ENCODE results near the gene PDE6D. TPM values are rescaled to one million over a fixed set of nuclear protein-coding genes. Genes with fewer than 3 reads are reported as not detected.

Gene PDE6D
- total and polyA plus RNA-seq, 2 of the 13 experiments (the other 11 are each of a cell fraction or from before 2014, with no cell fraction given) = 14.1 to 23.2 TPM

GRCh38 chr2:231716666-231717280 lies 64.3 kb downstream of the PDE6D start:
- H3K4me2 ChIP-seq (ENCODE audit: low read depth, low read length) = peak overlapping the region; percentile 46
- CTCF ChIA-PET (ENCODE audit: low intra/inter-chr PET ratio, low total read pairs) = interaction anchor here (4.0 to 5.5 kb wide), 2 partner anchors 31 to 39 kb away, joined by 59 to 82 read pairs; no protein-coding TSS in a partner anchor
- POLR2A ChIA-PET = interaction anchor here (0.7 to 5.7 kb wide), 9 partner anchors 9 to 148 kb away, joined by 3 to 26 read pairs (median 7); partner anchors contain the start of gene PTMA
- H3K79me2 ChIP-seq (ENCODE audit: insufficient read depth, low read length) = peaks cover 9% of the 10 kb centered on the region
- peaks cover 25% of the 10 kb centered on the region for H4K20me1 ChIP-seq (ENCODE audit: insufficient read depth, low read length)
- no peaks in the 10 kb centered on the region for H3K9me3 ChIP-seq (ENCODE audit: low read length)
- peaks cover 68% of the 10 kb centered on the region for H3K4me1 ChIP-seq (ENCODE audit: insufficient read depth, low read length)
- DNase-seq (ENCODE audit: low spot score) (peak; percentile 86), ATAC-seq (peak; percentile 36), FAIRE-seq (peak; percentile 59)
- H3K9ac ChIP-seq (ENCODE audit: insufficient read depth, low read depth, low read length) = no peak overlapping the region
- in situ Hi-C loops (cut with HindIII; ENCODE audit: extremely low pct_ligation_motif_present, low pct_unique_long_range_greater_than_20kb) (no loop called here), intact Hi-C loops (cut with micrococcal nuclease; ENCODE audit: unreplicated experiment) (no loop called here)
- peaks cover 11% of the 10 kb centered on the region in 2 experiments for H3K36me3 ChIP-seq (replicated peaks in 1 of 2; ENCODE audit: control insufficient read depth in 1 of 2, insufficient read depth in 2 of 2, low read length in 2 of 2)
- BruUV-seq (replicated peaks) = no TSS peak
- 67% methylated on average over 9 of the region's 11 CpGs for WGBS (ENCODE audit: low lambda C conversion rate)
- H3K4me3 ChIP-seq (replicated peaks in 1 of 3; ENCODE audit: insufficient read depth in 1 of 3, low read depth in 2 of 3, low read length in 3 of 3) = peak overlapping the region in 1 of 3 experiments; percentile 4; a peak in 1 of 6 replicates
- H3K27ac ChIP-seq (ENCODE audit: extremely low read length, insufficient read depth, low read length) = no peak overlapping the region
- H2AFZ ChIP-seq (ENCODE audit: low read length) = no peak overlapping the region
- no peaks in the 10 kb centered on the region for H3K27me3 ChIP-seq (ENCODE audit: control insufficient read depth in 1 of 2, insufficient read depth in 2 of 2, low read length in 2 of 2)
- TF ChIP-seq ZNF546 (CRISPR knock-in tag; conservative IDR thresholded peaks at IDR 0.05) (no peak), YEATS2 (CRISPR knock-in tag; IDR thresholded peaks at IDR 0.05; ENCODE audit: borderline replicate concordance) (peak; percentile 53; the same call in 1 of the 2 replicates), GATAD2A (CRISPR knock-in tag; IDR thresholded peaks at IDR 0.05) (peak; percentile 45), ZNF614 (CRISPR knock-in tag; IDR thresholded peaks at IDR 0.05; ENCODE audit: borderline replicate concordance) (0 out of 2 replicates have a peak, but pooled peaks have one; percentile 11), ZNF292 (CRISPR knock-in tag; IDR thresholded peaks at IDR 0.05; ENCODE audit: borderline replicate concordance, low read depth) (0 out of 2 replicates have a peak, but pooled peaks have one; percentile 21), ARNTL (CRISPR knock-in tag; IDR thresholded peaks at IDR 0.05) (0 out of 2 replicates have a peak, but pooled peaks have one; percentile 21), ZNF710 (CRISPR knock-in tag; IDR thresholded peaks at IDR 0.05; ENCODE audit: borderline replicate concordance) (0 out of 2 replicates have a peak, but pooled peaks have one; percentile 9), KLF11 (CRISPR knock-in tag; IDR thresholded peaks at IDR 0.05) (no peak), TBX2 (CRISPR knock-in tag; IDR thresholded peaks at IDR 0.05; ENCODE audit: borderline replicate concordance) (no peak), ZNF644 (CRISPR knock-in tag; IDR thresholded peaks at IDR 0.05; ENCODE audit: low read depth) (peak; percentile 76), TEAD3 (CRISPR knock-in tag; optimal IDR thresholded peaks at IDR 0.05; ENCODE audit: borderline replicate concordance) (peak; percentile 78), ZNF781 (CRISPR knock-in tag; IDR thresholded peaks at IDR 0.05; ENCODE audit: borderline replicate concordance, not compliant biosample characterization) (no peak), RBAK (CRISPR knock-in tag; IDR thresholded peaks at IDR 0.05) (no peak), FOSL2 (CRISPR knock-in tag; IDR thresholded peaks at IDR 0.05) (peak; percentile 71), SOX6 (IDR thresholded peaks at IDR 0.05) (no peak), SOX6 (CRISPR knock-in tag; IDR thresholded peaks at IDR 0.05) (peak; percentile 15; the same call in 1 of the 2 replicates), ZNF143 (CRISPR knock-in tag; IDR thresholded peaks at IDR 0.05) (0 out of 2 replicates have a peak, but pooled peaks have one; percentile 13), SAP130 (CRISPR knock-in tag; IDR thresholded peaks at IDR 0.05; ENCODE audit: low read depth) (peak; percentile 55), ARNT (IDR thresholded peaks at IDR 0.05) (no peak)
- TF ChIP-seq, protein P1, sequence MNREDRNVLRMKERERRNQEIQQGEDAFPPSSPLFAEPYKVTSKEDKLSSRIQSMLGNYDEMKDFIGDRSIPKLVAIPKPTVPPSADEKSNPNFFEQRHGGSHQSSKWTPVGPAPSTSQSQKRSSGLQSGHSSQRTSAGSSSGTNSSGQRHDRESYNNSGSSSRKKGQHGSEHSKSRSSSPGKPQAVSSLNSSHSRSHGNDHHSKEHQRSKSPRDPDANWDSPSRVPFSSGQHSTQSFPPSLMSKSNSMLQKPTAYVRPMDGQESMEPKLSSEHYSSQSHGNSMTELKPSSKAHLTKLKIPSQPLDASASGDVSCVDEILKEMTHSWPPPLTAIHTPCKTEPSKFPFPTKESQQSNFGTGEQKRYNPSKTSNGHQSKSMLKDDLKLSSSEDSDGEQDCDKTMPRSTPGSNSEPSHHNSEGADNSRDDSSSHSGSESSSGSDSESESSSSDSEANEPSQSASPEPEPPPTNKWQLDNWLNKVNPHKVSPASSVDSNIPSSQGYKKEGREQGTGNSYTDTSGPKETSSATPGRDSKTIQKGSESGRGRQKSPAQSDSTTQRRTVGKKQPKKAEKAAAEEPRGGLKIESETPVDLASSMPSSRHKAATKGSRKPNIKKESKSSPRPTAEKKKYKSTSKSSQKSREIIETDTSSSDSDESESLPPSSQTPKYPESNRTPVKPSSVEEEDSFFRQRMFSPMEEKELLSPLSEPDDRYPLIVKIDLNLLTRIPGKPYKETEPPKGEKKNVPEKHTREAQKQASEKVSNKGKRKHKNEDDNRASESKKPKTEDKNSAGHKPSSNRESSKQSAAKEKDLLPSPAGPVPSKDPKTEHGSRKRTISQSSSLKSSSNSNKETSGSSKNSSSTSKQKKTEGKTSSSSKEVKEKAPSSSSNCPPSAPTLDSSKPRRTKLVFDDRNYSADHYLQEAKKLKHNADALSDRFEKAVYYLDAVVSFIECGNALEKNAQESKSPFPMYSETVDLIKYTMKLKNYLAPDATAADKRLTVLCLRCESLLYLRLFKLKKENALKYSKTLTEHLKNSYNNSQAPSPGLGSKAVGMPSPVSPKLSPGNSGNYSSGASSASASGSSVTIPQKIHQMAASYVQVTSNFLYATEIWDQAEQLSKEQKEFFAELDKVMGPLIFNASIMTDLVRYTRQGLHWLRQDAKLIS (CRISPR knock-in tag; IDR thresholded peaks at IDR 0.05) = no peak
